GM12865 (cell line): ENCODE measurements around the gene RASL10A.

ENCODE experiments used
- DNase-seq: peaks from one replicate; pipeline ENCODE4 v3.0.0; 2010; ENCODE audit warnings: low read depth
- H3K4me3 ChIP-seq: 2 replicates; pipeline ENCODE4 v1.5.1; 2011; ENCODE audit warnings: mild to moderate bottlenecking, low read depth, low read length, control low read depth
- TF ChIP-seq, protein P1 (sequence below): IDR thresholded peaks from 2 replicates; pipeline ENCODE4 v1.5.1; 2011; ENCODE audit warnings: low read length, control low read depth, low read depth, inconsistent platforms; ENCODE audit not compliant: insufficient read depth; ENCODE audit errors: missing control alignments

RASL10A gene

GRCh38 chr22:29343313-29343805 lies 27.9 kb upstream of the RASL10A start:
- H3K4me3 ChIP-seq: no peak overlapping the region
- TF ChIP-seq, protein P1, sequence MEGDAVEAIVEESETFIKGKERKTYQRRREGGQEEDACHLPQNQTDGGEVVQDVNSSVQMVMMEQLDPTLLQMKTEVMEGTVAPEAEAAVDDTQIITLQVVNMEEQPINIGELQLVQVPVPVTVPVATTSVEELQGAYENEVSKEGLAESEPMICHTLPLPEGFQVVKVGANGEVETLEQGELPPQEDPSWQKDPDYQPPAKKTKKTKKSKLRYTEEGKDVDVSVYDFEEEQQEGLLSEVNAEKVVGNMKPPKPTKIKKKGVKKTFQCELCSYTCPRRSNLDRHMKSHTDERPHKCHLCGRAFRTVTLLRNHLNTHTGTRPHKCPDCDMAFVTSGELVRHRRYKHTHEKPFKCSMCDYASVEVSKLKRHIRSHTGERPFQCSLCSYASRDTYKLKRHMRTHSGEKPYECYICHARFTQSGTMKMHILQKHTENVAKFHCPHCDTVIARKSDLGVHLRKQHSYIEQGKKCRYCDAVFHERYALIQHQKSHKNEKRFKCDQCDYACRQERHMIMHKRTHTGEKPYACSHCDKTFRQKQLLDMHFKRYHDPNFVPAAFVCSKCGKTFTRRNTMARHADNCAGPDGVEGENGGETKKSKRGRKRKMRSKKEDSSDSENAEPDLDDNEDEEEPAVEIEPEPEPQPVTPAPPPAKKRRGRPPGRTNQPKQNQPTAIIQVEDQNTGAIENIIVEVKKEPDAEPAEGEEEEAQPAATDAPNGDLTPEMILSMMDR: no peak
- DNase-seq: no peak

DNA sequence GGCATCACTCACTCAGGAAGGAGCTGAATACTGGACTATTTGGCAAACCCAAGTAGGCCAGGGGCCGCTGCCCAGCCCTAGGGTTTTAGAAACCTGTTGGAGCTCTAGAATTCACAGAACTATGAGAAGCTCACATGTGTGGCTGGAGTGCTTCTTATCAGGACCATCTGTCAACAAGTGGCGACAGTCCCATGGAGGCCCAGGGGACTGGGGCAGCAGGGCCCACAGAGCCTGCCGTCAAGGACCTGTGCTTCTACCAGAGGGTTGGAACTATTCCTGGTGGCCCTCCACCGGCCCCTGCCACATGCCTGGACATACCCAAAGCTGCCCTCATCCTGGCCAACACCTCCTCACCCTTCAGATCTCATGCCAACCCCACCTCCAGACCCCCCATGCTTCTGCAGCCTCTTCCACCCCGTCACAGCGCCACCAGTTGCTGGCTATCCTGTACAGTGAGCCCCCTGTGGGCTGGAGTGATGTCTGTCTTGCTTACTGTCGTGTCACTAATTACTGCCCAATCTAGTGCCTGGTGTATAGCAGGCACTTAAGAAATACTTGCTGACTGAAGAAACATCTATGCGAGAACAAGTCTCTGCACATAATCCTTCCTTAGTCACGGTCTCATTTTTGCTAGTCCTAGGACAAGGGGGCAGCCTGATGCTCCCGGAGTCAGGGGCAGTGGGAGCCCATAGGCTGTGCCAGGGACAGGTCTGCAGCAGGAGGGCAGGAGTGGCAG lies 27.2 kb upstream of the RASL10A start:
- TF ChIP-seq, protein P1: no peak
- DNase-seq: no peak

GRCh38 chr22:29342177-29342576 lies 26.7 kb upstream of the RASL10A start:
- TF ChIP-seq, protein P1: no peak
- no peak for DNase-seq
- no peak overlapping the region for H3K4me3 ChIP-seq

More for the DNA sequence above, 27.2 kb upstream of the RASL10A start:
- H3K4me3 ChIP-seq: no peak overlapping the region

DNA sequence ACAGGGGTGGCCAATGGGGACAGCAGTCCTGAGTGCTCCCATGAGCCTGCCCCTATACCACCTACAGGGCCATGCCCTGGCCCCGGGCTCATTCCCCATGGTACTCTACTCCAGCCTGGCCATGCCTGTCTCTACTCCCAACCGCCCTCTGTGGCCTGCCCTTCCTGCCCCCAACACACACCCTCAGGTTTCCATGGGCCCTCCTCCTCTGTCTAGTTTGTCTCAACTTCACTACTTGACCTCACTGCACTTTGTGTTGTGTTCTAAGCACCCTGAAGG lies 26.3 kb upstream of the RASL10A start:
- H3K4me3 ChIP-seq: no peak overlapping the region
- TF ChIP-seq, protein P1: no peak
- no peak for DNase-seq

GRCh38 chr22:29341056-29341848 lies 25.8 kb upstream of the RASL10A start:
- DNase-seq: no peak
- no peak overlapping the region for H3K4me3 ChIP-seq
- TF ChIP-seq, protein P1: no peak

- no peak for DNase-seq
Observed at GRCh38 chr22:29340566-29340965, 25.1 kb upstream of the RASL10A start.

More at GRCh38 chr22:29340566-29340965, 25.1 kb upstream of the RASL10A start:
- no peak overlapping the region for H3K4me3 ChIP-seq
- TF ChIP-seq, protein P1: no peak
